Measurements from ENCODE around the gene SGPL1. TPM values are rescaled to one million over a fixed set of nuclear protein-coding genes. Genes with fewer than 3 reads are reported as not detected.

Gene SGPL1
- total and polyA plus RNA-seq, 10 of the 15 experiments (the other 5 are each of a cell fraction or from before 2014, with no cell fraction given) = 4.9 to 20.7 (median 10.6) TPM

DNA sequence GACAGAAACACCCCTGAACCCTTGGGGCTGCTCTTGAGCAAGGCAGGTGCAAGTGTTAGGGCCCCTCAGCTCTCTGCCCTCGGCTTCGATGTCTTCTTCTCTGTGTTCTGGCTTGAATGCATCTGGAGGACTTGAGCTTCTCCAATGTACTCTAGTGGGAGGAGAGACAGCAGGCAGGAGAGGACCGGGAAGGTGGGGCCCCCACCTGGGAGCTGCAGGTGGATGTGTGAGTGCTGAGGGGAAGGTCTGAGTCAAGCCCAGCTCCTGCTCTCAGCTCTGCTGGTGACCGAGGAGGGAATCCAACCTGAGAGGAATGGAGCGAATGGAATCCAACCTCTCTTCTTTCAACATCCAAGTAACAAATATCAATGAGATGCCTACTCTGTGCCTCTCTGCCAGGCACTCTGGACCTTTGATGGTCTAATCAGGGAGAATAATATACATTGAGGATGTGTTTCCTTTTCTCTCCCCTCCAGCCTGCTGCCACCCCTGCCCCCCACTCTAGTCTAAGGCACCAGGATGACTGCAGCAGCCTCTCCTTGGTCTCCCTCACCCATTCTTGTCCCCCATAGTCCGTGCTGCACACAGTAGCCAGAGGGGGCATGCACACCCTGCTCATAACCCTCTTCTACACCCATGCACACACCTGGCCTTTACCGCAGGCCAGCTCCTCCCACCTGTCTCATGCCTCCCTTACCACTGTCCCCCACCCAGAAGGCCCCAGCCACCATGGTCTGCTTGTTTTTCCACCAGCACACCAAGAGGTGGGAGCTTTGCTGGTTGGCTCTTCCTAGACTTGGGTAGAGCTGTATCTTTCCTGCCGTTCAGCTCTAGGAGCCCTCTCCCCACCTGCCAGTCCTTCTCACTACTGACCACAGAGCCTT, 44.2 kb upstream of the SGPL1 start:
- BruUV-seq (replicated peaks) = no TSS peak
- no peaks in the 10 kb centered on the region; a peak in 2 of 4 replicates for H3K27me3 ChIP-seq (replicated peaks in 1 of 2; ENCODE audit: control insufficient read depth in 2 of 2, insufficient read depth in 2 of 2, low read length in 1 of 2)
- no peaks in the 10 kb centered on the region for H3K79me2 ChIP-seq (ENCODE audit: control insufficient read depth, insufficient read depth, low read length)
- no peak overlapping the region for H3K27ac ChIP-seq (ENCODE audit: control insufficient read depth, insufficient read depth)
- CTCF ChIA-PET = no interaction called here
- SMC1A ChIA-PET (ENCODE audit: uncharacterized antibody, unreplicated experiment) = interaction anchor here (1.1 kb wide), 1 partner anchor 17 kb away, joined by 3 read pairs; no protein-coding TSS in a partner anchor
- FAIRE-seq (no peak), DNase-seq (ENCODE audit: low read depth, low spot score) (no peak), ATAC-seq (no peak)
- intact Hi-C loops (cut with micrococcal nuclease; ENCODE audit: unreplicated experiment) (no loop called here), in situ Hi-C loops (cut with MboI) (no loop called here)
- H3K4me2 ChIP-seq (ENCODE audit: control insufficient read depth, insufficient read depth) = no peak overlapping the region
- no peak overlapping the region for H3K4me3 ChIP-seq
- no peaks in the 10 kb centered on the region for H3K4me1 ChIP-seq (ENCODE audit: control insufficient read depth, insufficient read depth, low read length)
- no peak overlapping the region for H2AFZ ChIP-seq (ENCODE audit: control insufficient read depth, low read depth, low read length)
- RAD21 ChIA-PET (ENCODE audit: unreplicated experiment) = no interaction called here
- H3K36me3 ChIP-seq (ENCODE audit: control insufficient read depth in 2 of 2, insufficient read depth in 2 of 2, low read length in 1 of 2) = no peaks in the 10 kb centered on the region
- 40% methylated on average over 8 of the region's 8 CpGs for WGBS (ENCODE audit: insufficient coverage, insufficient replicate concordance, low lambda C conversion rate, missing lambda C conversion rate)
- H3K9ac ChIP-seq (ENCODE audit: control insufficient read depth, insufficient read depth, low read length) = no peak overlapping the region
- H4K20me1 ChIP-seq (ENCODE audit: control insufficient read depth, insufficient read depth) = no peaks in the 10 kb centered on the region
- TF ChIP-seq TAF1 (IDR thresholded peaks at IDR 0.05; ENCODE audit: borderline replicate concordance, low read depth, low read length) (no peak), YBX1 (IDR thresholded peaks at IDR 0.05) (no peak), ZNF384 (IDR thresholded peaks at IDR 0.05; ENCODE audit: borderline replicate concordance, low read depth, low read length) (no peak), FOS (IDR thresholded peaks at IDR 0.05; ENCODE audit: borderline replicate concordance, extremely low read depth, insufficient read length) (no peak), ZBTB33 (IDR thresholded peaks at IDR 0.05) (no peak), BMI1 (IDR thresholded peaks at IDR 0.05; ENCODE audit: borderline replicate concordance) (no peak), NBN (IDR thresholded peaks at IDR 0.05) (no peak), ZNF274 (IDR thresholded peaks at IDR 0.05; ENCODE audit: insufficient read depth, insufficient read length) (no peak), POLR2AphosphoS2 (IDR thresholded peaks at IDR 0.05; ENCODE audit: low read depth, low read length) (no peak), MXI1 (IDR thresholded peaks at IDR 0.05; ENCODE audit: low read depth, low read length) (no peak), ETV6 (conservative IDR thresholded peaks at IDR 0.05 in 1 of 2, IDR thresholded peaks at IDR 0.05 in 1 of 2; ENCODE audit: borderline replicate concordance in 1 of 2, low read depth in 1 of 2) (no peak), BACH1 (IDR thresholded peaks at IDR 0.05; ENCODE audit: borderline replicate concordance) (no peak), TCF12 (IDR thresholded peaks at IDR 0.05; ENCODE audit: low read depth, low read length) (no peak), RUNX3 (IDR thresholded peaks at IDR 0.05; ENCODE audit: low read length) (no peak), RCOR1 (conservative IDR thresholded peaks at IDR 0.05; ENCODE audit: low read depth, low read length) (no peak), ZNF622 (IDR thresholded peaks at IDR 0.05) (no peak)
- TF ChIP-seq, protein P1, sequence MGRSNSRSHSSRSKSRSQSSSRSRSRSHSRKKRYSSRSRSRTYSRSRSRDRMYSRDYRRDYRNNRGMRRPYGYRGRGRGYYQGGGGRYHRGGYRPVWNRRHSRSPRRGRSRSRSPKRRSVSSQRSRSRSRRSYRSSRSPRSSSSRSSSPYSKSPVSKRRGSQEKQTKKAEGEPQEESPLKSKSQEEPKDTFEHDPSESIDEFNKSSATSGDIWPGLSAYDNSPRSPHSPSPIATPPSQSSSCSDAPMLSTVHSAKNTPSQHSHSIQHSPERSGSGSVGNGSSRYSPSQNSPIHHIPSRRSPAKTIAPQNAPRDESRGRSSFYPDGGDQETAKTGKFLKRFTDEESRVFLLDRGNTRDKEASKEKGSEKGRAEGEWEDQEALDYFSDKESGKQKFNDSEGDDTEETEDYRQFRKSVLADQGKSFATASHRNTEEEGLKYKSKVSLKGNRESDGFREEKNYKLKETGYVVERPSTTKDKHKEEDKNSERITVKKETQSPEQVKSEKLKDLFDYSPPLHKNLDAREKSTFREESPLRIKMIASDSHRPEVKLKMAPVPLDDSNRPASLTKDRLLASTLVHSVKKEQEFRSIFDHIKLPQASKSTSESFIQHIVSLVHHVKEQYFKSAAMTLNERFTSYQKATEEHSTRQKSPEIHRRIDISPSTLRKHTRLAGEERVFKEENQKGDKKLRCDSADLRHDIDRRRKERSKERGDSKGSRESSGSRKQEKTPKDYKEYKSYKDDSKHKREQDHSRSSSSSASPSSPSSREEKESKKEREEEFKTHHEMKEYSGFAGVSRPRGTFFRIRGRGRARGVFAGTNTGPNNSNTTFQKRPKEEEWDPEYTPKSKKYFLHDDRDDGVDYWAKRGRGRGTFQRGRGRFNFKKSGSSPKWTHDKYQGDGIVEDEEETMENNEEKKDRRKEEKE (IDR thresholded peaks at IDR 0.05) = no peak
- TF ChIP-seq, protein P2, sequence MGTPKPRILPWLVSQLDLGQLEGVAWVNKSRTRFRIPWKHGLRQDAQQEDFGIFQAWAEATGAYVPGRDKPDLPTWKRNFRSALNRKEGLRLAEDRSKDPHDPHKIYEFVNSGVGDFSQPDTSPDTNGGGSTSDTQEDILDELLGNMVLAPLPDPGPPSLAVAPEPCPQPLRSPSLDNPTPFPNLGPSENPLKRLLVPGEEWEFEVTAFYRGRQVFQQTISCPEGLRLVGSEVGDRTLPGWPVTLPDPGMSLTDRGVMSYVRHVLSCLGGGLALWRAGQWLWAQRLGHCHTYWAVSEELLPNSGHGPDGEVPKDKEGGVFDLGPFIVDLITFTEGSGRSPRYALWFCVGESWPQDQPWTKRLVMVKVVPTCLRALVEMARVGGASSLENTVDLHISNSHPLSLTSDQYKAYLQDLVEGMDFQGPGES (IDR thresholded peaks at IDR 0.05) = no peak
- no peaks in the 10 kb centered on the region for H3K9me3 ChIP-seq (replicated peaks; ENCODE audit: control insufficient read depth, insufficient read depth, low read length)
- POLR2A ChIA-PET = no interaction called here

Data from GM12878 (cell line).